Activated CD8-positive, alpha-beta memory T cell treated with anti-CD3 and anti-CD28 coated beads for 24 hours (primary cell): ENCODE measurements around the gene LRFN5.

ENCODE experiments used
- DNase-seq: peaks from one replicate; pipeline ENCODE4 v3.0.0-alpha.2; 2020

Gene LRFN5

GRCh38 chr14:41783403-41783802, 176.7 kb downstream of the LRFN5 start:
- no peak for DNase-seq

DNA sequence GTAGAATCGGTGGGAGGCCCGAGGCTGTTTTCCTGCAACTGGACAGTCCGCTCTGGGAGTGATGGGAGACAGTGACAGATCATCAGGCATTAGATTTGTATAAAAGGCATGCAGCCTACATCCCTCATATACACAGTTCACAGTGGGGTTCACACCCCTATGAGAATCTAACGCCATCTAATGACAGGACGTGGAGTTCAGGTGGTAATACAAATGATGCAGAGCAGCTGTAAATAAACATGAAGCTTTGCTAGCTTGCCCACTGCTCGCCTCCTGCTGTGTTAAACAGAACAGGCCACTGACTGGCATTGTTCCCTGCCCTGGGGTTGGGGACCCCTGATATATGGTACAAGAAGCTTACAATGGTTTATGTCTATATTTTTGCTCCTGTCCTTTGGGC, 179.0 kb downstream of the LRFN5 start:
- no peak for DNase-seq

- DNase-seq = no peak
These were observed 193.1 kb downstream of the LRFN5 start for GRCh38 chr14:41799817-41800216.

GRCh38 chr14:41805633-41806032, 199.0 kb downstream of the LRFN5 start:
- no peak for DNase-seq

DNA sequence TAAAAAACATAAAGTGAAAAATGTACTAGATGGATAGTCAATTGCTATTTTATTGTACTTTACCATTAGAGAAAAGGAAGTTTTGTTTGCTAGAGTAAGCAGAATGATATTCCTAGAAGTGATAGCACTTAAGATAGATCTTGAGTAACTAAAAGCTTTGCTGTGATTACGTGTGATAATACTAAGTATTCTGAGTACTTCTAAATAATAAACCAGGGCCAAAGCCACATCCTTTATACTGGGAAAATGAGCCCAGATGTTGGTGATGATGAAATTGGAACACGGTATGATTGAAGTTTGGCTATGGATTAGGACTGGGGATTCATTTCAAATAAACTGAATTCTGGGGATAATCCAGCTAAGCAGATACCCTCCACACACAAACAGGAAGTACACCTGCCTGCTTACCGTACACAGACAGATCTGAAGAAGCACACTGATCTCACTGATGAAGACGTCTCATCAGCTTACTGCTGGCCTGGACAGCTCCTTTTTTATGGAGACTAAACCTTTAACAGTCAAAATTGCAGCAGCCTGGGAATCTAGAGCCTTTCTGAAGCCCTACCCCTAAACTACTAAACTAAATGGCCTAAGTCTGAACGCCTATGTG, 199.8 kb downstream of the LRFN5 start:
- DNase-seq = no peak

DNA sequence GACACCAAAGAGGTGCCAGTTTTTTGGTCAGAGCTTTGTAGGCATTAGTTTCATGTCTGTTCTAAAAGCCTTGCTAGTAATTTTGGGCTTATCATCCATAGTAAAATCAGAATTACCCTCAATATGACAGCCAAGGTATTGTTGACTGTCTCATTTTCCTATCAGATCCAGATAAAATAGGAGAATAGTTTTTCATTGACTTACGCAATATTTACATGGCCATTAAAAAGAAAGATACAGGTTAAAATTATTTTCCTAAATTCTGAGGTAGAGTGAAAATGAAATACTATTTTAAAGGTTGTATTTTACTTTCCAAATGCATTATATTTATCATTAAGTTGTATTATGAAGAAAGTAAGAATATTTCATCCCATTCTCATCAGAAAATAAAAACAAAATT, 203.7 kb downstream of the LRFN5 start:
- no peak for DNase-seq

GRCh38 chr14:41817626-41818025, 210.9 kb downstream of the LRFN5 start:
- DNase-seq = no peak

DNA sequence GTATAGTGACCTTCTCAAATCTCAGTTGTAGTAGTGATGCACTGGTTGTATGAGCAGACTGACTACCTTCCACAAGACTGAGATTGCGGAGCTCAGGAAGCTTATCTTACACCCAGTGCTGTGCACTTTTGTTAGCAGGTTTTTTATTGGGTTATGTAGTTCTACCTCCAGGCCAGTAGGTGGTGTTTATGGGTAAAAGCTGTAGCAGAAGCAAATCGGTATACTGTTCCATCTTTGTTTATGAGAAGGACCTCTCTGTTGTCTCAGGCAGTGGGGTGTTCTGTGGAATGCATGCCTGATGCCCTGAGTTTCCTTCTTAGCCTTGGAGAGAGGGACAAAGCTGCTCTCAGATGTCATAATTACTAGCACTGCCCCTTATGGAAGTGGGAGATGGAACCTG, 217.8 kb downstream of the LRFN5 start:
- no peak for DNase-seq

DNA sequence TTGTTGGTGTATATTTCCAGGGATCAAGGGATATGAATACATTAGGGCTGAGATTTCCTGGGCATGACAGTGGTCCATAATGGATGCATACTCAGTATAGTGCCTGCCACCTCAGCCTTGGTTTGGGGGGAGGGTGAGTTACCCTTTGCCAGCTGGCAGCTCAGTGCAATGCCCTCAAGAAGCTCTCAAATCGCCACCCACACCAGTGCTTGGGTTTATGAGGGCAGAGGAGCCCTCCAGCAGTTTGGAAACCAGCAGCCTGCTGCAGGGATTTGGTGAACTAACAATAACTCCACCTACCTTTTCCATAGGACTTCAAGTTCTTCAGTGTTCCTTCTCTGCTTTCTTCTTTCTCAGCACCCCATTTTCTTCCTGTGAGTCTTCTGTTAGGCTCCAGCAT, 218.9 kb downstream of the LRFN5 start:
- DNase-seq = no peak

GRCh38 chr14:41830714-41831406, 224.2 kb downstream of the LRFN5 start:
- DNase-seq = no peak

- no peak for DNase-seq
These were observed 233.0 kb downstream of the LRFN5 start for GRCh38 chr14:41839661-41840060.

GRCh38 chr14:41859336-41859735, 252.7 kb downstream of the LRFN5 start:
- no peak for DNase-seq

DNA sequence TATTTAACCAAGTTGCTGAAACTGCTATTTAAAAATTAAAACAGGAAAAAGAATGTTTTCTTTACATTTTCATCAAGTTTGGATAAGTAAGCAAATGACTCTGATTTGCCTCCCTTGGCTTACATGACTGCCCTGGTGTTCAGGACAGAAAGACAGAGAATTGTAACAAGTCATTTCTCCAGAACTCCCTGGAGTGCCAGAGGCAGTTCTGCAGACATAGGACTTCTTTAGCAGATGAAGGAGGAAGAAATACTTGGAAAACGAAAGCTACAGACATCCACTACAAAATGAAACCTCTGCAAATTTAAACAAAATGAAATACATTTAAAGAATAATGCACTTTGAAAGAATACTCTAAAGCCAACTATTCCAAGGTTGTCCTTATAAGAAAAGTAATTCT, 253.9 kb downstream of the LRFN5 start:
- no peak for DNase-seq

- no peak for DNase-seq
These were observed 259.2 kb downstream of the LRFN5 start for GRCh38 chr14:41865894-41866293.

- no peak for DNase-seq
These were observed 261.7 kb downstream of the LRFN5 start for GRCh38 chr14:41868396-41868795.

GRCh38 chr14:41872931-41873685, 266.4 kb downstream of the LRFN5 start:
- no peak for DNase-seq

GRCh38 chr14:41873686-41874317, 267.1 kb downstream of the LRFN5 start:
- DNase-seq = no peak

DNA sequence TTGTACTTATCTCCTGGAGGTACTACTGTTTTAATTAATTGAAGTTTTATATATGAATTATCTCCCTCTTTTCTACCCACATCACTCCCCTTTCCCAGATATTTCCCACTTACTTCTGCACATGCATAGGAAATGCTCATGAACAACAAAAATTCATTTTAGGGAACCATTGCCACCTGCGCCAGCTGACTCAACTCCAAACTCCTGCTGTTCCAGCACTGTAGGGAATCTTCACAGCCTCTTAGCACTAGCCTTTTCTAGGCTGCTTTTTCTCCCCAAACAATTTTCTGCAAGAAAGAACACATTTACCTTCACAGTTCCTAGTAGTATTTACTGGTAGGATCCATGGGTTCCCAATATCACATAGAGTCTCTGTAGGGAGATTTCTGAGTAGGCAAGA, 268.4 kb downstream of the LRFN5 start:
- DNase-seq = no peak

- no peak for DNase-seq
These were observed 271.6 kb downstream of the LRFN5 start for GRCh38 chr14:41878321-41878720.

GRCh38 chr14:41891624-41892023, 284.9 kb downstream of the LRFN5 start:
- no peak for DNase-seq

GRCh38 chr14:41899416-41899815, 292.7 kb downstream of the LRFN5 start:
- DNase-seq = no peak

GRCh38 chr14:41900644-41901043, 294.0 kb downstream of the LRFN5 start:
- DNase-seq = no peak

DNA sequence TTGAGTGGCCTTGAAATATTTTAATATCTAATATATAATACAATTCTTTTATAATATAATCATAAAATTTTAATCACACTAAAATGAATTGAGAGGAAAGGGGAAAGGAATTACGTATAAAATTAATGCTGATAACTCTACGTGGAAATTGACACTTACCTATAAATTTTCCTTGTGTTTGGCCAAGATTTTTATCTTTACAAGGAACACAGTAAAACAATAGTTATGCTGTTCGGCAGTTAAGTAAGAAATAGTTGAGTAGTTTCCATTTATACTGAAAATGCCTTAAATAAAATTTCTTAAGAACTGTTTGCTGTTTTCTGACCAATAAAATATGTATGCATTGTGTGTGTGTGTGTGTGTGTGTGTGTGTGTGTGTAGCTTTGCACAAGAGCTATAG, 294.4 kb downstream of the LRFN5 start:
- DNase-seq = no peak
